ENCODE measurements around the gene EFNA3.

EFNA3 gene

DNA sequence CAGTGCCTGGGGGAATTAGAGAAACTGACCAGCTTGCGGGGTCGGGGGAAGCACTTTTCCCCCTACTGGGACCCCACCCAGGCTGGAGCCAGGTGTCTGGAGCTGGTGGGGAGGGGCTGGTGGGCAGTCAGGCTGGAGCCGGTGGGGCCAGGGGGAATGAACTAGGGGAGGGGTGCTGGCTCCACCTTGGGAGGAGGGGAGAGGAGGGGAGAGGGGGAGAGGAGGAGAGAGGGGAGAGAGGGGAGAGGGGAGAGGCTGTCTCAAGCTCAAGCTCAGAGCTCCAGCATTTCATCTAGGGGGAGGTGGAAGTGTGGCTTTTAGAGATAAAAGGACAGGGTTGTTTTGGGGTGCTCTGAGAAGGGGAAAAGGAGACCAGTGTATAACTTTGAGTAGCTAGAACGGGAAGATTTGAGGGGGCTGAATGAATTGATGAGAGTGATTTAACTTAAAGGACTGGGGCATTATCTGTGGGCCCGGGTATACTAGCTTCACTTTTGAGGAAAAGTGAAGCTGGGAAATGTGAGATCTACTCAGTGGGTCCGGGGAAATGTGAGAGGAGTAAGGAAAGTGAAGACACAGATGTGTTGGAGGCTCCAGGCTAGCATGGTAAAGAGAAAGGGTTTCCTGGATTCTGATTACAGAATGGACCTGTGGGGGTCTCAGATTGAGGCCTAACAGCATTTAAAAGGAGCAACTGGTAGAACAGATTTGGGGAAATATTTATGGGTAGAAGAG, 51.8 kb downstream of the EFNA3 start:
- no peak for DNase-seq (ENCODE audit: low read depth in 1 of 2, low spot score in 1 of 2)

GRCh38 chr1:155131285-155131684, 52.6 kb downstream of the EFNA3 start:
- DNase-seq (ENCODE audit: low read depth in 1 of 2, low spot score in 1 of 2), result no peak

GRCh38 chr1:155131856-155132255, 53.2 kb downstream of the EFNA3 start:
- no peak for DNase-seq (ENCODE audit: low read depth in 1 of 2, low spot score in 1 of 2)

- DNase-seq (ENCODE audit: low read depth in 1 of 2, low spot score in 1 of 2), result no peak
These were observed 55.2 kb downstream of the EFNA3 start for GRCh38 chr1:155133799-155134281.

GRCh38 chr1:155134322-155134721, 55.7 kb downstream of the EFNA3 start:
- no peak for DNase-seq (ENCODE audit: low read depth in 1 of 2, low spot score in 1 of 2)

- peak in 1 of 2 donors; percentile 67 for DNase-seq (ENCODE audit: low read depth in 1 of 2, low spot score in 1 of 2)
These were observed 56.3 kb downstream of the EFNA3 start for GRCh38 chr1:155134880-155135414.

DNA sequence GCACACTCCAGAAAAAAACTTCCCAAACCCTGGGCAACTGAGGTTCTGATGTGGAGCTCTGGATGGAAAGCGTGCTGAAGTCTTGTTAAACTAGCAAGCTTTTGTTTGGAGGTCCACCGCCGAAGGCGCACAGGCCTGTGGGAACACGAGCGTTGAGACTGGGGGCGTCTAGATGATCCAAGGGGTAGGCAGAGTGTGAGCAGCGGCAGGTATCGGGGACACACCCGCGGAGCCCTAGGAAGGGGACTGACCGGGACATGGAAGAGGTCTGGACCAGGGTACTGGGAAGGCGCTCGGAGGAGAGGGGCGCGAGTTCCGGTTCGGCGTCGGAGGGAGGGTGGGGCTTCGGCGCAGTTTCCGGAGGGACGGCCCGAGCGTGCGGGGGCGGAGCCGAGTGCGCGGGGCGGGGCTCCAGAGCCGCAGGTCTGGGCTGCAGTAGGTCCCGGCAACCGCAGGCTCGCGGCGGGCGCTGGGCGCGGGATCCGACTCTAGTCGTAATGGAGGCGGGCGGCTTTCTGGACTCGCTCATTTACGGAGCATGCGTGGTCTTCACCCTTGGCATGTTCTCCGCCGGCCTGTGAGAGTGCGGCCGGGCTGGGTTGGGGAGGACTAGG, 56.9 kb downstream of the EFNA3 start, which contains the start of gene SLC50A1:
Gene SLC50A1 (plus strand): TSS at position 438 of the 614 bp plus-strand sequence. CDS start 60 bp downstream, at position 498.
- DNase-seq (ENCODE audit: low read depth in 1 of 2, low spot score in 1 of 2), result peak; percentile 81 to 89

DNA sequence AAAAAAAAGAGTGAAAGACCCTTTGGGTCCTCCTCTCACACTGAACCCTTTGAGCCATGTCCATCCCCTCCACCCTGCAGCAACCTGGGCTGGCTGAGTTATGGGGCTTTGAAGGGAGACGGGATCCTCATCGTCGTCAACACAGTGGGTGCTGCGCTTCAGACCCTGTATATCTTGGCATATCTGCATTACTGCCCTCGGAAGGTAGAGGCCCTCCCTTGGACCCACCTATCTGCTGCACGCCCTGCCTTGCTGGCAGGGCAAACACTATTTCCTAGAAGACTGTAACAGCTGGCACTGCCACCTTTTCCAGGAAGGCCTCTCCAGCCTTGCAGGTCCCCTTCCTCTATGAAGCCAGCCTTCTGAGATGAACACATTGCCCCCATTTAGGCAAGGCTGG, 58.1 kb downstream of the EFNA3 start:
- DNase-seq (ENCODE audit: low read depth in 1 of 2, low spot score in 1 of 2), result no peak

Measured in stimulated activated CD4-positive, alpha-beta T cell treated with anti-CD3 and anti-CD28 coated beads, Interleukin-15, amount 100 ng/mL, for 1 hour (primary cell).